GM12878 (cell line): ENCODE results near the gene CDR2L. TPM values are rescaled to one million over a fixed set of nuclear protein-coding genes. Genes with fewer than 3 reads are reported as not detected.
A peak's percentile ranks its signal among the peaks of the same experiment; 100 is the strongest.

Experiments used
- ATAC-seq: fragments of 200-7000 bp; cut with Tn5 transposase; 3 replicates; pipeline ENCODE4 v1.9.1; 2020; ENCODE audit warnings: mild to moderate bottlenecking, moderate library complexity
- BruUV-seq: library from RNA; stranded (reverse); fragments of 400-500 nt; replicated peaks from 2 replicates; lab custom pipeline; 2021; lab: Mats Ljungman, UMichigan
- CTCF ChIA-PET: fragments of 300-600 bp; sonication (Branson Sonifier 250); formaldehyde crosslinking; extraction: SDS; loops from one replicate; lab custom pipeline; 2021; ENCODE audit warnings: inconsistent platforms; lab: Yijun Ruan, JAX
- POLR2A ChIA-PET: fragments of 350-600 bp; formaldehyde crosslinking; extraction: SDS; loops from one replicate; lab custom pipeline; 2021; ENCODE audit warnings: inconsistent platforms; lab: Charles Lee
- RAD21 ChIA-PET: fragments of 300-600 bp; sonication (Branson Sonifier 250); formaldehyde crosslinking; loops from one replicate; lab custom pipeline; 2023; ENCODE audit warnings: antibody characterized with exemption; ENCODE audit not compliant: unreplicated experiment; lab: Charles Lee
- SMC1A ChIA-PET: fragments of 300-600 bp; sonication (Branson Sonifier 250); formaldehyde crosslinking; loops from one replicate; lab custom pipeline; 2023; ENCODE audit not compliant: unreplicated experiment, uncharacterized antibody; lab: Charles Lee
- DNase-seq: peaks from one replicate; pipeline ENCODE4 v3.0.0-alpha.2; 2011; ENCODE audit warnings: low read depth, low spot score
- FAIRE-seq: peaks from 3 replicates; lab custom pipeline; 2011; peaks lifted over from hg19 to GRCh38; lab: Jason Lieb, UNC
- H2AFZ ChIP-seq: 2 replicates; pipeline ENCODE4 v1.6.0; 2011; ENCODE audit warnings: low read depth, low read length, control low read depth; ENCODE audit not compliant: control insufficient read depth
- H3K27ac ChIP-seq: 2 replicates; pipeline ENCODE4 v1.5.1; 2011; ENCODE audit warnings: control low read depth; ENCODE audit not compliant: control insufficient read depth, insufficient read depth
- H3K27me3 ChIP-seq, 2 experiments: replicated peaks in 1 of 2; 2 replicates each; pipeline versions ENCODE4 v1.6.0 to v1.6.1; 2011; ENCODE audit warnings: low read length in 1 of 2; ENCODE audit not compliant: control insufficient read depth in 2 of 2, insufficient read depth in 2 of 2
- H3K36me3 ChIP-seq, 2 experiments: 2 replicates each; pipeline ENCODE4 v1.5.1; 2011; ENCODE audit warnings: low read length in 1 of 2; ENCODE audit not compliant: control insufficient read depth in 2 of 2, insufficient read depth in 2 of 2
- H3K4me1 ChIP-seq: 2 replicates; pipeline ENCODE4 v1.6.1; 2011; ENCODE audit warnings: mild to moderate bottlenecking, low read length, moderate library complexity, mixed read lengths; ENCODE audit not compliant: control insufficient read depth, insufficient read depth
- H3K4me2 ChIP-seq: 2 replicates; pipeline ENCODE4 v1.6.0; 2011; ENCODE audit warnings: control low read depth; ENCODE audit not compliant: control insufficient read depth, insufficient read depth
- H3K4me3 ChIP-seq: fragments of 200-600 bp; sonication (generic); 2 replicates; pipeline ENCODE4 v1.5.1; 2016
- H3K79me2 ChIP-seq: 2 replicates; pipeline ENCODE4 v1.6.0; 2011; ENCODE audit warnings: low read length; ENCODE audit not compliant: control insufficient read depth, insufficient read depth
- H3K9ac ChIP-seq: 2 replicates; pipeline ENCODE4 v1.8.0; 2011; ENCODE audit warnings: low read length, control low read depth, mixed read lengths; ENCODE audit not compliant: control insufficient read depth, insufficient read depth
- H3K9me3 ChIP-seq: replicated peaks from 3 replicates; pipeline ENCODE4 v1.5.1; 2011; ENCODE audit warnings: mild to moderate bottlenecking, low read length; ENCODE audit not compliant: control insufficient read depth, insufficient read depth
- H4K20me1 ChIP-seq: 2 replicates; pipeline ENCODE4 v1.6.0; 2011; ENCODE audit not compliant: control insufficient read depth, insufficient read depth
- CTCF ChIP-seq, 3 experiments: IDR thresholded peaks in 2 of 3; conservative IDR thresholded peaks in 1 of 3; 2 replicates each; pipeline ENCODE4 v1.5.1; 2011; ENCODE audit warnings: low read depth in 3 of 3, low read length in 3 of 3, mild to moderate bottlenecking in 3 of 3, control low read depth in 2 of 3, moderate library complexity in 2 of 3, inconsistent platforms in 1 of 3, mixed read lengths in 1 of 3; ENCODE audit not compliant: control insufficient read depth in 2 of 3, insufficient read depth in 1 of 3; ENCODE audit errors: extremely low read depth in 1 of 3
- ESRRA ChIP-seq: IDR thresholded peaks from 2 replicates; pipeline ENCODE4 v1.6.1; 2012; ENCODE audit warnings: mild to moderate bottlenecking, low read length, improper control_type of control experiment
- MEF2B ChIP-seq: fragments of 450-650 bp; IDR thresholded peaks from 2 replicates; pipeline ENCODE4 v1.6.1; 2018; ENCODE audit warnings: mild to moderate bottlenecking, moderate library complexity; ENCODE audit not compliant: partially characterized antibody, poor library complexity, severe bottlenecking
- MTA3 ChIP-seq: IDR thresholded peaks from 2 replicates; pipeline ENCODE4 v1.6.1; 2012; ENCODE audit warnings: low read length, inconsistent platforms, borderline replicate concordance
- NFXL1 ChIP-seq: fragments of 450-650 bp; IDR thresholded peaks from 2 replicates; pipeline ENCODE4 v1.6.1; 2017; ENCODE audit warnings: antibody characterized with exemption, mild to moderate bottlenecking, borderline replicate concordance
- NR2C2 ChIP-seq: IDR thresholded peaks from 2 replicates; pipeline ENCODE4 v1.6.1; 2011; ENCODE audit warnings: borderline replicate concordance, low read depth; ENCODE audit not compliant: control insufficient read depth, insufficient read length
- PKNOX1 ChIP-seq: fragments of 450-650 bp; IDR thresholded peaks from 2 replicates; pipeline ENCODE4 v1.6.1; 2016; ENCODE audit warnings: mild to moderate bottlenecking
- SUPT20H ChIP-seq: IDR thresholded peaks from 2 replicates; pipeline ENCODE4 v1.6.1; 2011; ENCODE audit warnings: low read depth, mild to moderate bottlenecking, low read length, moderate library complexity, borderline replicate concordance; ENCODE audit not compliant: control insufficient read depth
- TAF1 ChIP-seq: IDR thresholded peaks from 2 replicates; pipeline ENCODE4 v1.6.1; 2011; ENCODE audit warnings: mild to moderate bottlenecking, low read depth, low read length, borderline replicate concordance
- TCF12 ChIP-seq: IDR thresholded peaks from 2 replicates; pipeline ENCODE4 v1.6.1; 2011; ENCODE audit warnings: low read depth, mild to moderate bottlenecking, low read length
- WGBS: methylation state at CpG from one replicate; pipeline ENCODE4 v1.1.6; 2016; ENCODE audit warnings: low lambda C conversion rate; ENCODE audit not compliant: insufficient replicate concordance, insufficient coverage; ENCODE audit errors: missing lambda C conversion rate; 5-methylcytosine and 5-hydroxymethylcytosine counted together
- in situ Hi-C: fragments of 300-500 bp; cut with MboI; formaldehyde crosslinking; loops from 9 replicates; pipeline ENCODE4 v1.14.3; 2018; ENCODE audit warnings: mixed read lengths
- intact Hi-C: fragments of 100-400 bp; cut with micrococcal nuclease; formaldehyde crosslinking; loops from one replicate; pipeline ENCODE4 v1.14.2; 2022; ENCODE audit not compliant: unreplicated experiment
- polyA plus RNA-seq, 11 experiments: library from polyadenylated mRNA; depleted of rRNA in 4 of 11; unstranded in 6 of 11; stranded (reverse) in 5 of 11; fragments of >200 nt; fragmentation: Nextera tagmentation in 4 of 11; fragmentation: Illumina TruSeq in 1 of 11; extraction: Ambion mirVana in 4 of 11; extraction: Trizol in 1 of 11; gene quantifications; 1 replicate in 1 of 11; 2 replicates in 10 of 11; pipeline versions ENCODE4 v1.2.1 to v1.2.3, GENCODE V29; 2011 to 2016; ENCODE audit warnings: inconsistent platforms in 2 of 11, missing spikeins in 2 of 11, low read depth in 1 of 11
- total RNA-seq, 4 experiments: library from RNA; depleted of rRNA in 3 of 4; stranded (reverse); fragments of >200 nt in 3 of 4; fragmentation: Illumina TruSeq in 1 of 4; extraction: Trizol in 1 of 4; gene quantifications; 2 replicates each; pipeline versions ENCODE4 v1.2.1 to v1.2.3, GENCODE V29; 2013 to 2021
- TF ChIP-seq, protein P1 (sequence below): IDR thresholded peaks from 2 replicates; pipeline ENCODE4 v1.6.1; 2011; ENCODE audit warnings: borderline replicate concordance, low read depth, mild to moderate bottlenecking, moderate library complexity, low read length; ENCODE audit not compliant: insufficient read depth, poor library complexity, severe bottlenecking
- TF ChIP-seq, protein P2 (sequence below): IDR thresholded peaks from 2 replicates; pipeline ENCODE4 v1.6.1; 2011; ENCODE audit warnings: low read depth, low read length, improper control_type of control experiment, borderline replicate concordance
- TF ChIP-seq, protein P3 (sequence below): IDR thresholded peaks from 2 replicates; pipeline ENCODE4 v1.6.1; 2012; ENCODE audit warnings: low read length, inconsistent platforms

The CDR2L gene
- total and polyA plus RNA-seq, 10 of the 15 experiments (the other 5 are each of a cell fraction or from before 2014, with no cell fraction given) = 0.03 to 0.18 (median 0.04) TPM; not detected in 6

DNA sequence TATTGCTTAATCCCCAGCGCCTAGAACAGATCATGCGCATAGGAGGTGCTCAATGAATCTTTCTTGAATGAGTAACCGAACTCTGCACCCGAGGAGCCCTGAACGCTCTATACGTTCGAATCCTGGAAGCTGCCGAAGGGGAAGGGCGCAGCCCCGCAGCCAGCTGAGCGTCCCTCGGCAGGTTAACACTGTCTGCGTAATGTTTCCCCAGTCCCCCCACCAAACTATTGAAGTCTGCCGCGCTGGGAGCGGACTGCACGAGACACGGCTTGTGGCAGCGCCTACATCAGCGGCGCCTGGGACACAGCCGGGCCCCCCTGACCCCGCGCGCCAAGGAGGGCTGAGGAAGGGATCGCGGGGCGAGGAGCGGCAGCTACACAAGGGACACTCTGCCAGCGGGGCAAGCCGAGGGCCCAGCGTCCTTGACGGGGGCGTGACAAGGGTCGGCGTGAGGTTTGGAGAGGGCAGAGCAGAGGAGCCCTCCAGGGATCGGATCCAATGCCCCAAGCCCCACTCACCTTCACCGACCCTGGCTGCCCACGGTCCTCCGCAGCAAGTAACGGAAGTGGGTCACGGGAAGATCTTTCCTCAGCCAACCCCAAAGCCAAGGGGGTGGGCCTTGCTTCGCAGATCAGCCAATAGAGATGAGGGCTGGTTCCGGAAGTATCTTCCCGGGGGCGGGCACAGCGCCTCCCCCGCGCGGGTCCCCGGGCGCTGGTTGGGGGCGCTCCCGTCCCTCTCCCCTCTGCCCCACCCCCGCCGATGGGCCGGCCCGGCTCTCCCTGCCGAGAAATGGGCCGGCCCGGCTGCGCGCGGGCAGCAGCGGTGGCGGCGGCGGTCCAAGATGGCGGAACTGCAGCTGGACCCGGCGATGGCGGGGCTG is 59.2 kb downstream of the CDR2L start, which contains the start of the genes ATP5PD and KCTD2:
TSS of gene ATP5PD (minus strand) at position 563 of the 883 bp plus-strand sequence. CDS start 4,319 bp downstream, outside the sequence.
TSS of gene KCTD2 (plus strand) at position 819 of the 883 bp plus-strand sequence. CDS start at position 845, 26 bp downstream.
- CTCF ChIA-PET = interaction anchor here (0.9 to 1.5 kb wide), 6 partner anchors 12 to 85 kb away, joined by 3 to 7 read pairs (median 4); no protein-coding TSS in a partner anchor
- no peaks in the 10 kb centered on the region for H3K9me3 ChIP-seq
- H3K27ac ChIP-seq = peak within 1 kb of the TSS; percentile 71
- ATAC-seq (peak; percentile 98), DNase-seq (peak; percentile 86), FAIRE-seq (peak; percentile 82)
- peaks cover 22% of the 10 kb centered on the region for H3K79me2 ChIP-seq
- SMC1A ChIA-PET = interaction anchor here (1.0 to 1.5 kb wide), 2 partner anchors 13 to 67 kb away, joined by 3 to 4 read pairs; no protein-coding TSS in a partner anchor
- peak within 1 kb of the TSS; percentile 87 for H3K4me2 ChIP-seq
- peak within 1 kb of the TSS; percentile 67 for H2AFZ ChIP-seq
- no peaks in the 10 kb centered on the region for H4K20me1 ChIP-seq
- BruUV-seq = TSS peak; percentile 85
- under 1% methylated on average over 64 of the region's 72 CpGs for WGBS
- H3K36me3 ChIP-seq = no peaks in the 10 kb centered on the region; a peak in 3 of 4 replicates
- no peaks in the 10 kb centered on the region for H3K27me3 ChIP-seq
- RAD21 ChIA-PET = interaction anchor here (0.5 to 4.3 kb wide), 3 partner anchors 68 to 370 kb away, joined by 3 to 22 read pairs (median 5); no protein-coding TSS in a partner anchor
- intact Hi-C loops = loop anchor here (1.0 kb wide), 1 partner anchor 12 kb away; no protein-coding TSS in a partner anchor
- in situ Hi-C loops = no loop called here
- H3K4me1 ChIP-seq = peaks cover 3% of the 10 kb centered on the region
- peak within 1 kb of the TSS; percentile 97 for H3K4me3 ChIP-seq
- H3K9ac ChIP-seq = peak within 1 kb of the TSS; percentile 80
- POLR2A ChIA-PET = interaction anchor here (0.9 to 1.8 kb wide), 7 partner anchors 10 to 173 kb away, joined by 3 to 4 read pairs (median 3); partner anchors contain the start of genes CDR2L and FDXR
- TF ChIP-seq CTCF (IDR thresholded peaks at IDR 0.05 in 2 of 3, conservative IDR thresholded peaks at IDR 0.05 in 1 of 3; ENCODE audit: control insufficient read depth in 2 of 3, extremely low read depth in 1 of 3, insufficient read depth in 1 of 3, low read depth in 3 of 3, low read length in 3 of 3) (0 out of 6 replicates have a peak, but pooled peaks of 1 of the 3 experiments have one; percentile 6), NFXL1 (no peak), MTA3 (no peak), ESRRA (no peak), TAF1 (peak; percentile 57; the same call in 1 of the 2 replicates), PKNOX1 (peak; percentile 95), SUPT20H (no peak), TCF12 (peak; percentile 56; the same call in 1 of the 2 replicates), NR2C2 (no peak), MEF2B (no peak)
- TF ChIP-seq, protein P1, sequence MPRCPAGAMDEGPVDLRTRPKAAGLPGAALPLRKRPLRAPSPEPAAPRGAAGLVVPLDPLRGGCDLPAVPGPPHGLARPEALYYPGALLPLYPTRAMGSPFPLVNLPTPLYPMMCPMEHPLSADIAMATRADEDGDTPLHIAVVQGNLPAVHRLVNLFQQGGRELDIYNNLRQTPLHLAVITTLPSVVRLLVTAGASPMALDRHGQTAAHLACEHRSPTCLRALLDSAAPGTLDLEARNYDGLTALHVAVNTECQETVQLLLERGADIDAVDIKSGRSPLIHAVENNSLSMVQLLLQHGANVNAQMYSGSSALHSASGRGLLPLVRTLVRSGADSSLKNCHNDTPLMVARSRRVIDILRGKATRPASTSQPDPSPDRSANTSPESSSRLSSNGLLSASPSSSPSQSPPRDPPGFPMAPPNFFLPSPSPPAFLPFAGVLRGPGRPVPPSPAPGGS = no peak
- TF ChIP-seq, protein P2, sequence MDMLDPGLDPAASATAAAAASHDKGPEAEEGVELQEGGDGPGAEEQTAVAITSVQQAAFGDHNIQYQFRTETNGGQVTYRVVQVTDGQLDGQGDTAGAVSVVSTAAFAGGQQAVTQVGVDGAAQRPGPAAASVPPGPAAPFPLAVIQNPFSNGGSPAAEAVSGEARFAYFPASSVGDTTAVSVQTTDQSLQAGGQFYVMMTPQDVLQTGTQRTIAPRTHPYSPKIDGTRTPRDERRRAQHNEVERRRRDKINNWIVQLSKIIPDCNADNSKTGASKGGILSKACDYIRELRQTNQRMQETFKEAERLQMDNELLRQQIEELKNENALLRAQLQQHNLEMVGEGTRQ = no peak
- TF ChIP-seq, protein P3, sequence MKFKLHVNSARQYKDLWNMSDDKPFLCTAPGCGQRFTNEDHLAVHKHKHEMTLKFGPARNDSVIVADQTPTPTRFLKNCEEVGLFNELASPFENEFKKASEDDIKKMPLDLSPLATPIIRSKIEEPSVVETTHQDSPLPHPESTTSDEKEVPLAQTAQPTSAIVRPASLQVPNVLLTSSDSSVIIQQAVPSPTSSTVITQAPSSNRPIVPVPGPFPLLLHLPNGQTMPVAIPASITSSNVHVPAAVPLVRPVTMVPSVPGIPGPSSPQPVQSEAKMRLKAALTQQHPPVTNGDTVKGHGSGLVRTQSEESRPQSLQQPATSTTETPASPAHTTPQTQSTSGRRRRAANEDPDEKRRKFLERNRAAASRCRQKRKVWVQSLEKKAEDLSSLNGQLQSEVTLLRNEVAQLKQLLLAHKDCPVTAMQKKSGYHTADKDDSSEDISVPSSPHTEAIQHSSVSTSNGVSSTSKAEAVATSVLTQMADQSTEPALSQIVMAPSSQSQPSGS = no peak
